Sigmoid colon (tissue), 7 donors: ENCODE measurements around the gene PARD3. TPM values are rescaled to one million over a fixed set of nuclear protein-coding genes. Genes with fewer than 3 reads are reported as not detected.

Source experiments
- DNase-seq: peaks from one replicate; pipeline ENCODE4 v3.0.0-alpha.2; 2019
- H3K27ac ChIP-seq, 4 donors: fragments of 200-600 bp; sonication (generic); one replicate each; pipeline ENCODE4 v1.5.1; 2016 to 2019; ENCODE audit warnings: mild to moderate bottlenecking in 1 of 4
- H3K27me3 ChIP-seq, 3 donors: fragments of 200-600 bp; sonication (generic); one replicate each; pipeline ENCODE4 v1.5.1; 2019; ENCODE audit warnings: mild to moderate bottlenecking in 1 of 3
- H3K36me3 ChIP-seq, 4 donors: fragments of 200-600 bp; sonication (generic); one replicate each; pipeline ENCODE4 v1.5.1; 2016 to 2019
- H3K4me1 ChIP-seq, 4 donors: fragments of 200-600 bp; sonication (generic); one replicate each; pipeline ENCODE4 v1.5.1; 2017 to 2019
- H3K4me3 ChIP-seq, 4 donors: fragments of 200-600 bp; sonication (generic); one replicate each; pipeline ENCODE4 v1.5.1; 2017 to 2019; ENCODE audit warnings: mild to moderate bottlenecking in 2 of 4, moderate library complexity in 1 of 4
- H3K9me3 ChIP-seq, 4 donors: fragments of 200-600 bp in 3 of 4; sonication (generic) in 3 of 4; one replicate each; pipeline versions ENCODE4 v1.5.1 to v1.6.1; 2013 to 2019
- EP300 ChIP-seq, 4 donors: sonication (generic); formaldehyde crosslinking; IDR thresholded peaks; one replicate each; pipeline ENCODE4 v1.6.1; 2017; ENCODE audit warnings: antibody characterized with exemption in 4 of 4
- POLR2A ChIP-seq, 2 donors: fragments of 450-650 bp; IDR thresholded peaks; one replicate each; pipeline ENCODE4 v1.6.1; 2016; ENCODE audit warnings: antibody characterized with exemption in 2 of 2, mild to moderate bottlenecking in 2 of 2, moderate library complexity in 2 of 2
- POLR2AphosphoS5 ChIP-seq, 4 donors: sonication (generic); formaldehyde crosslinking; IDR thresholded peaks; one replicate each; pipeline ENCODE4 v1.6.1; 2017; ENCODE audit warnings: antibody characterized with exemption in 4 of 4
- WGBS, 2 donors: extraction: QIAGEN DNeasy Blood & Tissue Kit; methylation state at CpG; one replicate each; pipeline ENCODE4 v1.1.7; 2013; 5-methylcytosine and 5-hydroxymethylcytosine counted together
- intact Hi-C: fragments of 100-400 bp; cut with DNase I; formaldehyde crosslinking; loops from one replicate; pipeline ENCODE4 v1.15.1; 2023
- polyA plus RNA-seq, 3 donors: library from polyadenylated mRNA; stranded (reverse); fragments of 200-250 nt; gene quantifications; one replicate each; pipeline ENCODE4 v1.2.3, GENCODE V29; 2013
- total RNA-seq, 4 donors: library from RNA; depleted of rRNA; stranded (reverse); fragments of >200 nt; gene quantifications; one replicate each; pipeline ENCODE4 v1.1.0, GENCODE V29; 2016
- TF ChIP-seq, protein P1 (sequence below), 4 experiments: fragments of 450-650 bp in 3 of 4; fragments of 200-600 bp in 1 of 4; IDR thresholded peaks; one replicate each; pipeline ENCODE4 v1.5.1; 2016 to 2019; ENCODE audit warnings: antibody characterized with exemption in 4 of 4, mild to moderate bottlenecking in 3 of 4, moderate library complexity in 2 of 4
- donor health status: healthy with polysubstance abuse.
- donor health status: Bipolar disorder and iron deficiency.
- donor health status: healthy.

The PARD3 gene
- total and polyA plus RNA-seq, 7 donors, result 17.5 to 96.4 (median 75.9) TPM

DNA sequence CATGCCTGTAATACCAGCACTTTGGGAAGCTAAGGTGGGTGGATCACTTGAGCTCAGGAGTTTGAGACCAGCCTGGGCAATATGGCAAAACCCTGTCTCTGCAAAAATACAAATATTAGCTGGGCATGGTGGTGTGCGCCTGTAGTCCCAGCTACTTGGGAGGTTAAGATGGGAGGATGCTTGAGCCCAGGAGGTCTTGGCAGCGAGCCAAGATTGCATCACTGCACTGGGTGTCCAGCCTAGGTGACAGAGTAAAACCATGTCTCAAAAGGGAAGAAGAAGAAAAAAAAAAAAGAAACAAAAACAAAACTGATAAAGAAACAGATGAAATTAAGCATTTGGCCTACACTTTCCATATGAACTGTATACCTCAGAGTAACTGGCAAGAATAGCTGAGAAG is 319.2 kb downstream of the PARD3 start:
- Histone ChIP-seq H3K27me3 (no peaks in the 10 kb centered on the region), H3K9me3 (no peaks in the 10 kb centered on the region), H3K4me3 (no peak overlapping the region), H3K36me3 (no peaks in the 10 kb centered on the region), H3K27ac (no peak overlapping the region), H3K4me1 (peaks cover 0 to 16% (median 4%) of the 10 kb centered on the region in 4 donors)
- intact Hi-C loops, result no loop called here
- WGBS, 2 donors, result 92 to 94% methylated on average over 2 of the region's 2 CpGs
- no peak for DNase-seq
- TF ChIP-seq POLR2A (IDR thresholded peaks at IDR 0.05) (no peak), POLR2AphosphoS5 (IDR thresholded peaks at IDR 0.05) (peak in 1 of 4 donors; percentile 8)

DNA sequence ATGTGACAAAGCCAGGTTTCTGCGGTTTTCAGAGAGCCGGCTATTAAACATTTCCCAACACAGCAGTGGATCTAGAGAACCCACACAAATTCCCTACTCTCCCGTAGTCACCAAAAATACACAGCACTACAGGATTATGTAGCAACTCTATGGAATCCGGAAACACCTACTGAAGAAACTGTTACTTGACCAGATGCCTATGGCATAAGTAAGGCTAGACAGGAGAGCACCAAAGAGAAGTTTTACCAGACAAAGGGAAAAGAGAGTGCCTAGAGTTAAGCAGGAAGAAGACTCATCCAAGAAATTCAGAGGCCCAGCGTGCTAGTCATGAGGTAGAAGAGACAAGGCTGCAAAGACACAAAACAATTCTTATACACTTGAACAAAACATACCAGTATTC is 321.1 kb downstream of the PARD3 start:
- H3K36me3 ChIP-seq, result no peaks in the 10 kb centered on the region
- DNase-seq, result no peak
- H3K4me3 ChIP-seq, result no peak overlapping the region
- WGBS, 2 donors, result 96 to 98% methylated on average over 5 of the region's 5 CpGs
- no peaks in the 10 kb centered on the region for H3K27me3 ChIP-seq
- peaks cover 0 to 20% (median 4%) of the 10 kb centered on the region in 4 donors for H3K4me1 ChIP-seq
- TF ChIP-seq POLR2A (IDR thresholded peaks at IDR 0.05), result no peak
- TF ChIP-seq POLR2AphosphoS5 (IDR thresholded peaks at IDR 0.05), result no peak
- no peak for TF ChIP-seq EP300 (IDR thresholded peaks at IDR 0.05)
- intact Hi-C loops, result no loop called here
- H3K9me3 ChIP-seq, result no peaks in the 10 kb centered on the region
- no peak overlapping the region for H3K27ac ChIP-seq

DNA sequence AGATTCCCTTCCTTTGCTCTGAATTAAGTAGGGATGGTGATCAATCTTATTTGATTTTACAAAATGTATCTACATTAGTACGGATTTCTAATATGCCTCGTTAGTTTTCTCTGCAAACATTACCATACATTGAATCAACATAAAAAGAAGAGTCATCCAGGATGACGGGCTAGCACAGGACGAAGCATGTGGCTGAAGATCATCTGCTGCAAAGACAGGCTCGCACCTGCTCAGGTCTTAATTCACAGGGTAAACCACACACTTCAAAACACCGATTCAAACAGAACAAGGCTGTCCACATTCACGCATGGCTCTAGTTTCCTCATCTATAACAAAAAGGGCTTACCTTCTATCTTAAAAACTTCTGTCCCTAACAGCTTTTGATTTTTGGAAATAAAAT is 323.0 kb downstream of the PARD3 start:
- 88 to 92% methylated on average over 7 of the region's 7 CpGs for WGBS, 2 donors
- no peak for DNase-seq
- Histone ChIP-seq H3K4me1 (peaks cover 0 to 20% (median 4%) of the 10 kb centered on the region in 4 donors), H3K36me3 (no peaks in the 10 kb centered on the region), H3K9me3 (no peaks in the 10 kb centered on the region), H3K4me3 (no peak overlapping the region), H3K27ac (no peak overlapping the region), H3K27me3 (no peaks in the 10 kb centered on the region)
- intact Hi-C loops, result no loop called here
- TF ChIP-seq, protein P1, sequence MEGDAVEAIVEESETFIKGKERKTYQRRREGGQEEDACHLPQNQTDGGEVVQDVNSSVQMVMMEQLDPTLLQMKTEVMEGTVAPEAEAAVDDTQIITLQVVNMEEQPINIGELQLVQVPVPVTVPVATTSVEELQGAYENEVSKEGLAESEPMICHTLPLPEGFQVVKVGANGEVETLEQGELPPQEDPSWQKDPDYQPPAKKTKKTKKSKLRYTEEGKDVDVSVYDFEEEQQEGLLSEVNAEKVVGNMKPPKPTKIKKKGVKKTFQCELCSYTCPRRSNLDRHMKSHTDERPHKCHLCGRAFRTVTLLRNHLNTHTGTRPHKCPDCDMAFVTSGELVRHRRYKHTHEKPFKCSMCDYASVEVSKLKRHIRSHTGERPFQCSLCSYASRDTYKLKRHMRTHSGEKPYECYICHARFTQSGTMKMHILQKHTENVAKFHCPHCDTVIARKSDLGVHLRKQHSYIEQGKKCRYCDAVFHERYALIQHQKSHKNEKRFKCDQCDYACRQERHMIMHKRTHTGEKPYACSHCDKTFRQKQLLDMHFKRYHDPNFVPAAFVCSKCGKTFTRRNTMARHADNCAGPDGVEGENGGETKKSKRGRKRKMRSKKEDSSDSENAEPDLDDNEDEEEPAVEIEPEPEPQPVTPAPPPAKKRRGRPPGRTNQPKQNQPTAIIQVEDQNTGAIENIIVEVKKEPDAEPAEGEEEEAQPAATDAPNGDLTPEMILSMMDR (IDR thresholded peaks at IDR 0.05), result no peak
- TF ChIP-seq POLR2A (IDR thresholded peaks at IDR 0.05) (no peak), EP300 (IDR thresholded peaks at IDR 0.05) (no peak), POLR2AphosphoS5 (IDR thresholded peaks at IDR 0.05) (no peak)

DNA sequence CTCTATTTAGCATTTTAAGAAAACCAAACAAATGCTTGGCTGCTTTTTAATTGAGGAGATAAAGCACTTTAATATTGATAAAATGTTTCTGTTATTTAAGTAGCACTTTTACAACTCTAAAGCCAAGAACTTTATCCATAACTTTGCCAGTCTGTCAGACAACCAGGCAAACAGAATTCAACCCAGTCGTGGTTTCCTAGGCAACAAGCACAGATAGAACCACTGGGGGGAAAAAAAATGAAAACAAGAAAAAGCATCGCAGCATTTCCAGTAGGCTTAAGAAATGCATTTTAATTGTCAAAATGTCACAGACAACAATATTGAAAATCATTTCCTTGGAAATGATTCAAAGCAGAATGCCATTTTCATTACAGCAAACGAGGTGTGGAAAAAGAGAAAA is 323.4 kb downstream of the PARD3 start:
- H3K27me3 ChIP-seq, result no peaks in the 10 kb centered on the region
- no peaks in the 10 kb centered on the region for H3K9me3 ChIP-seq
- intact Hi-C loops, result no loop called here
- WGBS, 2 donors, result 77 to 88% methylated on average over 3 of the region's 3 CpGs
- H3K4me3 ChIP-seq, result no peak overlapping the region
- peaks cover 0 to 20% (median 4%) of the 10 kb centered on the region in 4 donors for H3K4me1 ChIP-seq
- no peak for TF ChIP-seq POLR2AphosphoS5 (IDR thresholded peaks at IDR 0.05)
- TF ChIP-seq, protein P1 (IDR thresholded peaks at IDR 0.05), result no peak
- no peak for TF ChIP-seq POLR2A (IDR thresholded peaks at IDR 0.05)
- TF ChIP-seq EP300 (IDR thresholded peaks at IDR 0.05), result no peak
- no peak overlapping the region for H3K27ac ChIP-seq
- no peaks in the 10 kb centered on the region for H3K36me3 ChIP-seq
- no peak for DNase-seq

DNA sequence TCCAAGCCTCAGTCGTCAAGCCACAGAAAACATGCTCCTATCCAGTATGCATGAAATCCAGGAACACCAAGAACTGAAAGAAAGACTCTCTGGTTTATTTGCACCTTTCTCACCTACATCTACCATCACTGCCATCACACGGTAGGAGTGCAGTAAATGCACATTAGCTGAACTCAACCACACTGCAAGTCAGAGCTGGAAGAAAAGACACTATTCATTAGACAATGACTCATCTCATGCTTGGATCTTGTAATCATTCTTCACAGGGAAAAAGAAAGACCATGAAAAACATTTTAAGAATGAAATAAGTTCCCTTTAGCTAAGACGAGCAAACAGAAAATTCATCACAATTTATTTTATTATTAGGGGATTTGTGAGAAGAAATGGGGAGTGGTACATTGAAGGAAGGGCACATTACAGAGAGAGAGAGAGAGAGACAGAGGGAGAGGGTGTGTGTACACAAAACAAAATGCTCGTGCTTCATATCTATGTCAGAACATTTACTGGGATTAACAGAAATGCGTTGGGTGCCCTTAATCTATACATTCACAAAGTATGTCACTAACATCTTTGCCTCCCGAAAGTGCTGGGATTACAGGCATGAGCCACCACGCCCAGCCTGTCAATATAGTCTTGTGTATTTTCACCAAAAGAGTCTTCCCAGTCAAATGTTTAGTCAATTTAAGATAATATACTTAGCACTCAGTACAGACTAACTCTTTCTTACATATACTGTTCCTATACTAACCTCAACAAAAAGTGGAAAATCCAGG is 324.9 kb downstream of the PARD3 start:
- H3K27ac ChIP-seq, result no peak overlapping the region
- DNase-seq, result no peak
- no peaks in the 10 kb centered on the region for H3K36me3 ChIP-seq
- WGBS, 2 donors, result 82 to 86% methylated on average over 7 of the region's 7 CpGs
- intact Hi-C loops, result no loop called here
- H3K27me3 ChIP-seq, result no peaks in the 10 kb centered on the region
- H3K4me3 ChIP-seq, result no peak overlapping the region
- peaks cover 0 to 20% (median 4%) of the 10 kb centered on the region in 4 donors for H3K4me1 ChIP-seq
- TF ChIP-seq POLR2AphosphoS5 (IDR thresholded peaks at IDR 0.05), result no peak
- TF ChIP-seq, protein P1 (IDR thresholded peaks at IDR 0.05), result no peak
- TF ChIP-seq POLR2A (IDR thresholded peaks at IDR 0.05), result no peak
- no peak for TF ChIP-seq EP300 (IDR thresholded peaks at IDR 0.05)
- H3K9me3 ChIP-seq, result no peaks in the 10 kb centered on the region
